Fibroblast of villous mesenchyme (primary cell): ENCODE results near the gene SMIM10L2A. TPM values are rescaled to one million over a fixed set of nuclear protein-coding genes. Genes with fewer than 3 reads are reported as not detected.

Experiments used
- DNase-seq: peaks from one replicate; pipeline ENCODE4 v3.0.0-alpha.2; 2010; ENCODE audit warnings: low read depth
- H3K4me3 ChIP-seq: 2 replicates; pipeline ENCODE4 v1.5.1; 2011; ENCODE audit warnings: low read depth, mild to moderate bottlenecking, low read length
- total RNA-seq: library from RNA; depleted of rRNA; stranded (reverse); fragments of >200 nt; gene quantifications from 2 replicates; pipeline ENCODE4 v1.2.3, GENCODE V29; 2012
- TF ChIP-seq, protein P1 (sequence below): IDR thresholded peaks from 2 replicates; pipeline ENCODE4 v1.5.1; 2012; ENCODE audit warnings: low read depth, mild to moderate bottlenecking, low read length; ENCODE audit not compliant: insufficient read depth

The SMIM10L2A gene
- total RNA-seq, 1 donor: not detected

DNA sequence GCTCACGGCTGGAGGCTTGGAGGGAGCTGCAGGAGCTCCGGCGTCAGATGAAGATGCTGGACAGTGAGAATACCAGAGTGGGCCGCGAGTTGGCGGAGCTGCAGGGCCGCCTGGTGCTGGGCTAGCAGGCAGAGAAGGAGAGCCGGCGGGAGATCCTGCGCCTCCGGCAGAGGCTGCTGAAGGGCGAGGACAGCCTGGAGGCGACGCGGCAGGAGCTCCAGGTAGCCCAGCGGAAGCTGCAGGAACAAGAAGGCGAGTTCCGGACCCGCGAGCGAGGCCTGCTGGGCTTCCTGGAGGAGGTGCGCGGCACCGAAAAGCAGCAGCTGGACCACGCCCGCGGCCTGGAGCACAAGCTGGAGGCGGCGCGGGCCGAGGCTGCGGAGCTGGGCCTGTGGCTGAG, 14.7 kb downstream of the SMIM10L2A start:
- TF ChIP-seq, protein P1, sequence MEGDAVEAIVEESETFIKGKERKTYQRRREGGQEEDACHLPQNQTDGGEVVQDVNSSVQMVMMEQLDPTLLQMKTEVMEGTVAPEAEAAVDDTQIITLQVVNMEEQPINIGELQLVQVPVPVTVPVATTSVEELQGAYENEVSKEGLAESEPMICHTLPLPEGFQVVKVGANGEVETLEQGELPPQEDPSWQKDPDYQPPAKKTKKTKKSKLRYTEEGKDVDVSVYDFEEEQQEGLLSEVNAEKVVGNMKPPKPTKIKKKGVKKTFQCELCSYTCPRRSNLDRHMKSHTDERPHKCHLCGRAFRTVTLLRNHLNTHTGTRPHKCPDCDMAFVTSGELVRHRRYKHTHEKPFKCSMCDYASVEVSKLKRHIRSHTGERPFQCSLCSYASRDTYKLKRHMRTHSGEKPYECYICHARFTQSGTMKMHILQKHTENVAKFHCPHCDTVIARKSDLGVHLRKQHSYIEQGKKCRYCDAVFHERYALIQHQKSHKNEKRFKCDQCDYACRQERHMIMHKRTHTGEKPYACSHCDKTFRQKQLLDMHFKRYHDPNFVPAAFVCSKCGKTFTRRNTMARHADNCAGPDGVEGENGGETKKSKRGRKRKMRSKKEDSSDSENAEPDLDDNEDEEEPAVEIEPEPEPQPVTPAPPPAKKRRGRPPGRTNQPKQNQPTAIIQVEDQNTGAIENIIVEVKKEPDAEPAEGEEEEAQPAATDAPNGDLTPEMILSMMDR: no peak
- H3K4me3 ChIP-seq: no peak overlapping the region
- DNase-seq: no peak

DNA sequence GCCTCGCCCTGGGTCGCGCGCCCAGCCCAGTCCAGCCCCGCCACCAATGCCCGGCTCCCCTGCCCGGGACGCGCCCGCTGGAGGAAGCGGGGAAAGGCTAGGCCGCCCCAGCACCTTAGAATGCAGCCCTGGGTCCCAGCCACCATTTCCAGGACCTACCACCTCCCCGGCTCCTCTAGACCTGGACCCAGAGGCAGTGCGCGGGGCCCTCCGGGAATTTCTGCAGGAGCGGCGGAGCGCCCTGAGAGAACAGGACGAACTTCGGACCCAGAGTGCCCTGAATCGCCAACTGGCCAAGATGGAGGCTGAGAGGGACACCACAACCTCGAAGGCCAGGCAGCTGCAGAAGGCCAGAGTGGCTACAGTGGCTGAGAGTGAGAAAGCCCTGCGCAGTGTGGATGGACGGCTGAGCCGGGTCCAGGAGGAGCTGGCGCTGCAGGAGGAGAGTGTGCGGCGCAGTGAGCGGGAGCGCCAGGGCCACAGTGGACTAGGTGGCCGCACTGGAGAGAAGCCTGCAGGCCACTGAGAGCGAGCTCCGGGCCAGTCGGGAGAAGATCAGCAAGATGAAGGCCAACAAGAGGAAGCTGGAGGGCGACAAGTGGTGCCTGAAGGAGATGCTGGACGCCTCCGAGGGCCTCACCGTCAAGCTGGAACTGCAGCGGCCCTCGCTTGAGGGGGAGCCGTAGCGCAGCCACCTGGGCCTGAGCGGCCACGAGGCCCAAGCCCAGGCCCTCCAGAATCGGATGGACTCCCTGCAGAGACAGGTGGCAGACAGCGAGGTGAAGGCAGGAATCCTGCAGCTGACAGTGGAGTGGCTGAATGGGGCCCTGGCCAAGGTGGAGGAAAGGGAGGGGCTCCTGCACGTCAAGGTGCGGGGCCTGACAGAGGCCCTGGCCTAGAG, 15.5 kb downstream of the SMIM10L2A start:
- no peak for DNase-seq
- H3K4me3 ChIP-seq: no peak overlapping the region
- TF ChIP-seq, protein P1: no peak

DNA sequence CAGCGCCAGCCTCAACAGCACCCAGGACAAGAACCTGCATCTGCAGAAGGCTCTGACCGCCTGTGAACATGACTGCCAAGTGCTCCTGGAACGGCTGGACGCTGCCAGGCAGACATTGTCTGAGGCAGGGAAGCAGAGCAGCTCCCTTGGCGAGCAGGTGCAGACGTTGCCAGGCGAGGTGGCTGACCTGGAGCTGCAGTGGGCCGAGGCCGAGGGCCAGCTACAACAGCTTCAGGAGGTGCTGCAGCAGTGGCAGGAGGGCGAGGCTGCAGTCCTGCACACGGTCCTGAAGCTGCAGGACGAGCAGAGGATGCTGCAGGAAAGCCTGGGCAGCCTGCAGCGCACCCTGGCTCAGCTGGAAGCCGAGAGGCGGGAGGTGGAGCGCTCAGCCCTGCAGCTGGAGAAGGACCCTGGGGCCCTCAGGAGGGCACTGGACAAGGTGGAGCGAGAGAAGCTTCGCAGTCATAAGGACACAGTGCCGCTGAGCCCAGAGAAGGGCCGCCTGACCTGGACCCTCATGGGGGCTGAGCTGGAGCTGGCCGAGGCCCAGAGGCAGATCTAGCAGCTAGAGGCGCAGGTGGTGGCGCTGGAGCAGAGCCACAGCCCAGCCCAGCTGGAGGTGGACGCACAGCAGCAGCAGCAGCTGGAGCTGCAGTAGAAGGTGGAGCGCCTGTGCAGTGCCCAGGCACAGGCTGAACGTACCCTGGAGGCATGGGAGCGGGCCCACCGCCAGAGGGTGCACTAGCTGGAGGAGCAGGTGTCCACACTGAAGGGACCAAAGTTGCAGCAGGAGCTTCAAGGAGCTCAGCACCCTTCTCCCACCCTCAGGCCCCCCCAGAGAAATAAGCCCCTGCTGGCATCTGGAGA, 16.4 kb downstream of the SMIM10L2A start:
- TF ChIP-seq, protein P1: no peak
- H3K4me3 ChIP-seq: no peak overlapping the region
- no peak for DNase-seq

DNA sequence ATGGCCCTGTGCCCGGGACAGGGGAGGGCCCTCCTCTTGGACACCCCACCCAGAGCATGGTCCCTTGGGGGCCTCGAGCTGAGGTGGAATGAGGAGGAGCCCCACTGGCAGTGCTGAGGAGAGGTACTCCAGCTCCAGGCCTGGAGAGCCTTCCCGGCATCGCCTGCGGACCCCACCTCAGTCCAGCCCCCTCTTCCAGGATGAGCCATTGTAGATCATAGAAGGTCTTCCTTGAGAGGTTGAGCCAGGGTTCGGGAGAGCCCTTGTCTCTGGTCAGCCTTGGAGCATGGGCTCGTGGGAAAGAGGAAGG, 16.9 kb downstream of the SMIM10L2A start:
- no peak overlapping the region for H3K4me3 ChIP-seq
- no peak for DNase-seq
- TF ChIP-seq, protein P1: no peak

DNA sequence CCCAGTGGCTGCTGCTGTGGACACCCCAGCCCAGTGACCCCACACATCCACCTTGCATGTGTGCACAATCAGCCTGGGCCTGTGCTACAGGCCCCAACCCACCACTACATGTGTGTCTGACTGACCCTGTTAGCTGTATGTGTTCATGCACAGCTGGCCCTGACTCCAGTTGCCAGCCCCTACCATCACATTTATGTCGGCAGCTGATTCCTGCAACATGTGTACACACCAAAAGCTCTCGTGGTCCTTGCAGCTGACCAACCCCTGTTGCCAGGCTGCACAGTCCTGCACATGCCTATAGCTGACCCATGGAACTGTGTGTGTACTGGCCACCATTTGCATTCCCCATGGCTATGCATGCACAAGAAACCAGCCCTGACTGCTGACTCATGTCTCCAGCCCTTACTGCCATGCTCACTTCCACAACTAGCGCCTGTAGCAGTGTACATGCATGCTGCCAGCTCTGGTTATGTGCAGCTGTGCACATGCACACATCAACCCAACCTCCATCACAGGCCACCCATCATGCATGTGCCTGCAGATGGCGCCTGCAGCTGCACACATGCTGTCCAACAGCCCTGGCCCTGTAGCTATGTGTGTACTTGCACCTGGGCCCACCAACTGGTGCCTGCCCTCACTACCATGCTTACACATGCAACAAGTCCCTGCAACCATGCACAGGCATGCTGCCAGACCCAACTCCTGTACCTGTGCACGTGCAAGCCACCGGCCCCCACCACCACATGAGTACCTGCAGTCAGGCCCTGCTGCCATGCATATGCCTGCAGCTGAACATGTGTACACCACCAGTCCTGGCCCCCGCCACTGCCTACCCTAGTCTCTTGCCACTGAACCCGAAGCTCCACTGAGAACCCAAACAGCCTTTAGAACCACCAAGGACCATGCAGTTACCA, 28.1 kb downstream of the SMIM10L2A start:
- TF ChIP-seq, protein P1: no peak
- no peak overlapping the region for H3K4me3 ChIP-seq
- no peak for DNase-seq

DNA sequence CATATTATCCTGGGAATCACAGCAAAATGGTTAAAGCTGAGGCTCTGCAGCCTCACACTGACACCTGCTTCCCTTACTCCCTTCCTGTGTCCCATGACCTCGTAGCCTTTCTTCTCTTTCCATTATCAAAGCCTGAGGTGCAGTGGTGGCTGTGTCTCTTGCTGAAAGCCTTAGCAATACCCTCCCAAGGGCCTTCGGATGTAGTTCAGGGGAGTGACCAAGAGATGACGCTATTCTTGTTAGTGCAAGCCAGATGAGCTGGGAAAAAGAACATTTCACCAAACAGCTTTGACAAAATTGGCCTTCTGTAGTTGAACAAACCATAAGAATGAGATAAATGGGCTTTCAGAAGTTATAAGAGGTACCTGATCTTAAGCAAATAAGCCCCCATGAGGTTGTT, 31.6 kb downstream of the SMIM10L2A start:
- no peak overlapping the region for H3K4me3 ChIP-seq
- TF ChIP-seq, protein P1: no peak
- DNase-seq: no peak
